GM10847 (cell line): ENCODE measurements around the gene OIP5.

Experiments
- POLR2A ChIP-seq: IDR thresholded peaks from 2 replicates; pipeline ENCODE4 v1.6.1; 2011; ENCODE audit not compliant: insufficient read length; ENCODE audit errors: extremely low read depth

OIP5 gene

DNA sequence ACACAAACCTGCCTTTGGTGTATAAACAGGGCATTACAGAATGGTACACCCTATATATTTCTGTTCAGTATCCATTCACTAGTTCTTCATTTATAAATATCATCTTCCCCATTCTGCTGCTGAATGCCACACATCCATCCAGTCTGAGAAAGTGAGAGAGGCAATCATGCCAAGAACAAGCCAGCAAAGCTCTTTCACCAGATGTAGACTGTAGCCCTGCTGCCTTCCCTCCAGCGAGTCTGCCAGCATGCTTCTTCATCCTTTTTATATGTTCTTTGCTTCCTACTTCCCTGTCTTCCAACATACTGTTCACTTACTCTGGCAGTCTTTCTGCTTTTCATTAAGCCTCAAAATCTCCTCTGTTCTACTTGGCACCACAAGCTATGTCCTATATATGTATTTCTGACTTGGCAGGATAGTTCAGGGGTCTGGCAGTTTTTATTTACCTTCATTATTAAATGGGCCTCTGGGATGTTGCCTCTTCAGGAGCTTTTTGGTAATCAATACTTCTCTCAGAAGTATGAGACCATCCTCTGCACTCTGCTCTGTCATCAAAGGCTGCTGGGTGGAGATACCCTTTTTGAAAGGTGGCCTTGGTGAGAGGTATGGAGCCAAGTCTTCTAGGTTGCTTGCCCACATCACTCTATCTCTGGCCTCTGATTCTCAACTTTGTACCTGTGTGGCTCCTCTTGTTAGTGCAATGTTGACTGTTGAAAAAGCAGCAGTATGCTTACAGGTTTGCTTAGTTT lies 52.7 kb downstream of the OIP5 start:
- TF ChIP-seq POLR2A = no peak

DNA sequence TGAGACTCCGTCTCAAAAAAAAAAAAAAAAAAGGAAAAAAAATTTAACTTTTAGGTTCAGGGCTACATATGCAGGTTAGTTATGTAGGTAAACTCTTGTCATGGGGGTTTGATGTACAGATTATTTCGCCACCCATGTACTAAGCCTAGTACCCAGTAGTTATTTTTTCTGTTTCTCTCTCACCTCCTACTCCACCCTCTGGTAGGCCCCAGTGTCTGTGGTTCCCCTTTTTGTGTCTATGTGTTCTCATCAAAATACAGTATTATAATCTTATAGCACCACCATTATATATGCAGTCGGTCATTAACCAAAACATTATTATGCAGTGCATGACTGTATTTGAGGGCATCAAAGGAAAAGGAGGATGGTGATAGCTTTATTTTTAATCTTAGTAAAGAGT lies 54.1 kb downstream of the OIP5 start:
- TF ChIP-seq POLR2A = no peak

GRCh38 chr15:41276831-41277230 lies 55.6 kb downstream of the OIP5 start:
- no peak for TF ChIP-seq POLR2A

DNA sequence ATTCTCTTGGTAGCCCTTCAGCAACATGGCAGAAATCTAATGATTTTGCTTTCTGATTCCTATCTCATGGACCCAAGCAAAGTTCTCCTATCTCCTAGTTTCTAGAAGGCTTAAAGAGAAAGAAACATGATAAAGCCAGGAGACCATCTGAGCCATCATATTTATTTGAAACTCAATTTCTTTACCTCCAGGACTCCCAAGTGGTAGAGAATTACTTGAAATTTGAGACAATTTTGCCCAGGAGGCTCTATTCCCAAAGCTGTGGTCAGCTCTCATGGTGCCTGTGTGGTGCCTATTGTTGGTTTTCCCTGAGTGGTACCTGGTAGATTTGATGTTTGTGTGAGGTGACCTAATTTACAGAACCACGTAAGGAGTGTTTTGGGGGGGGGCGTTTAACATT lies 62.5 kb downstream of the OIP5 start:
- no peak for TF ChIP-seq POLR2A

- TF ChIP-seq POLR2A = no peak
Observed at GRCh38 chr15:41263891-41264351, 68.5 kb downstream of the OIP5 start.

- no peak for TF ChIP-seq POLR2A
Observed at GRCh38 chr15:41262571-41262970, 69.8 kb downstream of the OIP5 start.

- TF ChIP-seq POLR2A = no peak
Observed at GRCh38 chr15:41259546-41260189, 72.7 kb downstream of the OIP5 start.
